H7 (cell line): ENCODE data around the gene ASB1. TPM values are rescaled to one million over a fixed set of nuclear protein-coding genes. Genes with fewer than 3 reads are reported as not detected.

Experiments used
- DNase-seq: peaks from one replicate; pipeline ENCODE4 v3.0.0; 2012
- H3K27me3 ChIP-seq: 2 replicates; pipeline ENCODE4 v1.6.0; 2011; ENCODE audit warnings: mild to moderate bottlenecking, low read length; ENCODE audit not compliant: control insufficient read depth, insufficient read depth
- H3K36me3 ChIP-seq: replicated peaks from 2 replicates; pipeline ENCODE4 v1.5.1; 2011; ENCODE audit warnings: low read length; ENCODE audit not compliant: control insufficient read depth, insufficient read depth
- H3K4me3 ChIP-seq: 2 replicates; pipeline ENCODE4 v1.5.1; 2011; ENCODE audit warnings: low read depth, mild to moderate bottlenecking, control low read depth, low read length, moderate library complexity; ENCODE audit not compliant: insufficient read depth
- total RNA-seq: library from RNA; depleted of rRNA; stranded (reverse); fragments of >200 nt; shearing (Covaris generic); gene quantifications from 2 replicates; pipeline ENCODE4 v1.2.3, GENCODE V29; 2014; rRNA removed

Gene ASB1
- 23.2 and 26.5 TPM in 2 replicates for total RNA-seq

GRCh38 chr2:238426568-238427434 is at the start of gene ASB1:
Gene ASB1 (plus strand): TSS chr2:238426927. CDS start chr2:238427071, 144 bp downstream.
- peak within 1 kb of the TSS; percentile 95 for H3K4me3 ChIP-seq
- DNase-seq, result peak; percentile 98
- peaks cover 4% of the 10 kb centered on the region for H3K36me3 ChIP-seq
- H3K27me3 ChIP-seq, result no peaks in the 10 kb centered on the region

- Histone ChIP-seq H3K36me3 (no peaks in the 10 kb centered on the region; the same call in 1 of the 2 replicates), H3K4me3 (no peak overlapping the region), H3K27me3 (no peaks in the 10 kb centered on the region)
- DNase-seq, result no peak
Measured at GRCh38 chr2:238378230-238379095, 48.3 kb upstream of the ASB1 start.

DNA sequence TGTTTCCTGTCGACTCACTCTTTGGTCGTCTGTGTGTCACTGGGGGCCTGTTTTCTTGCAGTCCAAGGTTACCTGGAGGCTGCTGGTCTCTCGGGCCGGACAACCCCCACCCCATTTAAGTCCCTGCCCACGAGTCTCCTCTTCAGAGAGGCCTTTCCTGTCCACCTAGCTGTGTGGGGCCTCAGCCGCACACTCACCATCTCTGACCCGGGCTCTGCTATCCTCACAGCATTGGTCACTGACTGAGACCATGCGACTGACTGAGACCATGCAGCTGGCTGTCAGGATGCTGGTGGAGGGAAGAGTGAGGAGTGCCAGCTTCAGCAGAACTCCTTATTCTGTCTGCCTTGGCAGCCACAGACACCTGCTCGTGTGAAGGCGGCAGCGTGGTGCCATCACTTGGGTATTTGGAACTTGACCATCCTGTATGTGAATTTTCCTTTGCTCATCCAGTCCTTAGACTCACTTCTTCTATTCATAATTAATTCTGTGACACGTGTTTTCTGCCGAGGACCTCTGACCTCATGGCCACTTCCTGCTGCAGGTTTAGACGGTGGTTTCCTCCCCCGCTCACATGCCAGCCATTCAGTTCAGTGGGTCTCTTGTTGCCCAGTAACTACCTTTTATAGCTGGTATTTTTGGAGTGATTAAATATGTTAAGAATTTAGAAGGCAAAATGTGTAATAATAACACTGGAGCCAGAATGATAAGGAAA is 47.5 kb upstream of the ASB1 start:
- H3K4me3 ChIP-seq, result no peak overlapping the region

DNA sequence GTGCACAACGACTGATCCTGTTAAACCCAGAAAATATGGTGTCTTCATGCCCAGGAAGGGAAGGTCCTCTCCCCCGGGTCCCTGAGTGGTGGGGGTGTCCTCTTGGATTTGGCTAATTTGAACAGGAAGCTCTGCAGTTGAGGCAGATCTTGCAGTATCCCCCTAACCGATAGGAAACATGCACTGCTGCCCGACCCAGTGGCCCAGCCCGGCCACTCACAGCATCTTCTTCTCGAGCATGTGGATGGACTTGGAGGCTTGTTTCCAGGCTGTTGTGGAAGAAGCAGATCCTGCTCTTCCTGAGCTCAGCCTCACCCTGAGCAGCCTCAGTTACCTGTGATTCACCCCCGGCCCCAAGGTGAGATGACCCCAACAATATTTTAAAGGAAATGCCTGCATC is 46.4 kb upstream of the ASB1 start:
- H3K27me3 ChIP-seq, result no peaks in the 10 kb centered on the region
- DNase-seq, result no peak
- H3K4me3 ChIP-seq, result no peak overlapping the region
- no peaks in the 10 kb centered on the region; the same call in 1 of the 2 replicates for H3K36me3 ChIP-seq

More for the DNA sequence above, 47.5 kb upstream of the ASB1 start:
- Histone ChIP-seq H3K36me3 (no peaks in the 10 kb centered on the region; the same call in 1 of the 2 replicates), H3K27me3 (no peaks in the 10 kb centered on the region)
- no peak for DNase-seq

- H3K4me3 ChIP-seq, result no peak overlapping the region
- H3K36me3 ChIP-seq, result no peaks in the 10 kb centered on the region; the same call in 1 of the 2 replicates
- no peaks in the 10 kb centered on the region for H3K27me3 ChIP-seq
- no peak for DNase-seq
Measured at GRCh38 chr2:238380785-238381184, 45.9 kb upstream of the ASB1 start.

DNA sequence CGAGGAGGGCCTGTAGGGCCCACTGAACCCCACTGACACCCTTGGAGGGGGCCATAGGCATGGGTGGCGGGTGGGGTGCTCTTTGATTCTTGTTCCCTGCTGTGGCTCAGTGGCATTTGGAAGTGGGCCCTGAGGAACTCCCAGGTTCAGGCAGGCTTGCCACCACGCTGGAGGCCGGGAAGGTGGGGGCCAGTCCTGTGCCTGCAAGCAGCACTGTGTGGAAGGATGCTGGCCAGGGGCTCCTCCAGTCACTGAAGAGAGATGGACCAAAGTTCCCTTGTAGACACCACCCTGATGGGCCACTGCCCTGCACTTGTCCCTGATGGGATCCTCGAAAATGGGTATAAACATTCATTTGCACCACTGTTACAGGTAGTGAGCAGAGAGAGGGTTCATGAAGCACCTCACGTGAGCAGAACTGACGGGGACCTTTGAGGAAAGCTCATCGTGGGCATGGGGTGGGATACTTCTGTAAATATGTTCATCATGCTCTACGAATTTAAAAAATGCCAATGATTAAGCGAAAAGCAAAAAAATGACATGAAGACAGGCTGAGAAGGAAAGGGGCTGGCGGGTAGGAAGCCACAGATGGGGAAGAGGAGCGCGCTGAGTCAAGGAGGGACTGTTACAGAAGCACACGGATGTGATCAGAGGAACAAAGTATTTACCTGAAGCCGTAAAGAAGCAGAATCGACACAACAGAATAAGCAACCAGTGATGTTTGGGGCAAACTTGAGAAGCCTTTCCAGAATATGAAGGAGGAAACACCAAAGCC is 45.2 kb upstream of the ASB1 start:
- no peaks in the 10 kb centered on the region; the same call in 1 of the 2 replicates for H3K36me3 ChIP-seq
- no peak overlapping the region for H3K4me3 ChIP-seq
- H3K27me3 ChIP-seq, result no peaks in the 10 kb centered on the region
- DNase-seq, result no peak

- H3K36me3 ChIP-seq, result no peaks in the 10 kb centered on the region; the same call in 1 of the 2 replicates
- no peak overlapping the region for H3K4me3 ChIP-seq
- no peaks in the 10 kb centered on the region for H3K27me3 ChIP-seq
- DNase-seq, result no peak
Measured at GRCh38 chr2:238382381-238382781, 44.3 kb upstream of the ASB1 start.

DNA sequence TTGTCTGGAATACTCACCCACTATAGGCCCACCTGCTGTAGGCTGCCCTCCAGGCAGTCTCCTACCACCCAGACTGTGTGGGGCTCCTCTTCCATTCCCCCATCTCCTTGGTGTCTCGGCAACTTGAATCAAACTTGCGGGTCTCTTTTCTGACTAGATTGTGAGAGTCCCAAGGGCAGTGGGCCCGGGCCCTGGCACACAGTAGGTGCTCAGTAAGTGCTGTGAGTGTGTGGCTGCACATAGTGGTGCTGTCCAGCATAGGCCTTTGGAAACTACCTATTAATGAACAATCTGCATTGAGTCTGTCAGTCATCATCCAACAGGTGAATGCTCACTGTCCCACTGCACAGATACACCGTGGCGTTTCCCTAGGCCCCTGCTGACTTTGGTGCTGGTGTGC is 43.6 kb upstream of the ASB1 start:
- H3K27me3 ChIP-seq, result no peaks in the 10 kb centered on the region
- no peaks in the 10 kb centered on the region; the same call in 1 of the 2 replicates for H3K36me3 ChIP-seq
- DNase-seq, result no peak
- H3K4me3 ChIP-seq, result no peak overlapping the region

- no peaks in the 10 kb centered on the region; the same call in 1 of the 2 replicates for H3K36me3 ChIP-seq
- no peaks in the 10 kb centered on the region for H3K27me3 ChIP-seq
- DNase-seq, result no peak
- H3K4me3 ChIP-seq, result no peak overlapping the region
Measured at GRCh38 chr2:238383743-238384380, 42.9 kb upstream of the ASB1 start.

DNA sequence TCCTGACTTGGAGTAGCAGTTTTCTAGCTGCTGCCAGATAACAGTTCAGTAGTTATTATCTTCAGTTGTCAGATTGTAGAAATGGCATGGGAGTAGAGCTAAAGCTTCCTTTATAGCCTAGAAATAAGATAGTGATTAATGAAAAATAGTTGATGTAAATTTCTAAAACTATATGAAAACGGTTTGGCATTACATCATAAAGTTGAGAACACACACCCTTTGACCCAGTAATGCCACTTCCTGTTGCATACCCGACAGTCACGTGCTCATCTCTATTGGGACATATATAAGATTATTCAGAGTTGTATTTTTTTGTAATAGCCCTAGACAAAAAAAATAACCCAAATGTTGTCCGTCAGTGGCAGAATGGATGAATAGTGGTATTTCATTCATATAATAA is 39.4 kb upstream of the ASB1 start:
- Histone ChIP-seq H3K36me3 (no peaks in the 10 kb centered on the region), H3K4me3 (no peak overlapping the region), H3K27me3 (no peaks in the 10 kb centered on the region)
- no peak for DNase-seq

DNA sequence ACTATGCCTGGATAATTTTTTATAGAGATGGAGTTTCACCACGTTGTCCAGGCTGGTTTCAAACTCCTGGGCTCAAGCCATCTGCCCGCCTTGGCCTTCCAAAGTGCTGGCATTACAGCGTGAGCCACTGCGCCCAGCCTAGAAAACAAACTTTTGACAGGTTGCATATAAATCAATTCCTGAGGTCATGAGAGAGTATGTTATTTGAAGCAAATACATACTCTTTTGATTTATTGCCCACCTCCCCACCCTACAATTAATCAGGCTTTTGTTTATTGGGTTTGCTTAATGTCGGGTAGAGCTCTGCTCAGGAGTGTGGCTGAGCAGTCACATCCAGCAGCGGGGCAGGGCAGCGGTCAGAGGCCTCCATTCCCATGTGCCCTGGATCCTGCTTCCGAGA is 37.9 kb upstream of the ASB1 start:
- no peak overlapping the region for H3K4me3 ChIP-seq
- no peaks in the 10 kb centered on the region for H3K36me3 ChIP-seq
- DNase-seq, result no peak
- H3K27me3 ChIP-seq, result no peaks in the 10 kb centered on the region

GRCh38 chr2:238389988-238390589 is 36.6 kb upstream of the ASB1 start:
- no peak for DNase-seq

More at GRCh38 chr2:238389988-238390589, 36.6 kb upstream of the ASB1 start:
- H3K36me3 ChIP-seq, result no peaks in the 10 kb centered on the region
- H3K4me3 ChIP-seq, result no peak overlapping the region
- H3K27me3 ChIP-seq, result no peaks in the 10 kb centered on the region
